Left lung (tissue), 10 donors: ENCODE results near the gene BHLHE40. TPM values are rescaled to one million over a fixed set of nuclear protein-coding genes. Genes with fewer than 3 reads are reported as not detected.

Experiments
- ATAC-seq: fragments of 200-7000 bp; cut with Tn5 transposase; one replicate; pipeline ENCODE4 v1.9.1; 2020; ENCODE audit warnings: moderate library complexity
- DNase-seq, 4 donors: peaks; one replicate each; pipeline ENCODE4 v3.0.0-alpha.2; 2013 to 2020
- H3K27ac ChIP-seq, 2 donors: fragments of 200-600 bp; sonication (generic) in 1 of 2; one replicate each; pipeline versions ENCODE4 v1.5.0 to v1.8.0; 2020 to 2021
- H3K27me3 ChIP-seq, 2 donors: fragments of 200-600 bp; sonication (generic) in 1 of 2; one replicate each; pipeline versions ENCODE4 v1.5.0 to v1.8.0; 2020 to 2021
- H3K36me3 ChIP-seq, 2 donors: fragments of 200-600 bp; sonication (generic) in 1 of 2; one replicate each; pipeline versions ENCODE4 v1.5.0 to v1.8.0; 2020 to 2021
- H3K4me1 ChIP-seq, 2 donors: fragments of 200-600 bp; one replicate each; pipeline ENCODE4 v1.8.0; 2021
- H3K4me3 ChIP-seq, 2 donors: fragments of 200-600 bp; sonication (generic) in 1 of 2; one replicate each; pipeline versions ENCODE4 v1.5.0 to v1.8.0; 2020 to 2021; ENCODE audit warnings: mild to moderate bottlenecking in 1 of 2
- H3K9me3 ChIP-seq, 2 donors: fragments of 200-600 bp; sonication (generic) in 1 of 2; one replicate each; pipeline versions ENCODE4 v1.5.0 to v1.8.0; 2020 to 2021
- CTCF ChIP-seq, 2 donors: fragments of 200-600 bp; sonication (generic) in 1 of 2; IDR thresholded peaks; one replicate each; pipeline versions ENCODE4 v1.5.0 to v1.8.0; 2021; ENCODE audit warnings: antibody characterized with exemption in 2 of 2
- intact Hi-C, 2 donors: fragments of 100-400 bp; cut with DNase I; formaldehyde crosslinking; loops; one replicate each; pipeline versions ENCODE4 v1.11.2 to v1.14.2; 2022
- polyA plus RNA-seq, 6 donors: library from polyadenylated mRNA; unstranded; fragments of 120-200 nt; gene quantifications; one replicate each; pipeline ENCODE4 v1.2.1, GENCODE V29; 2013; ENCODE audit not compliant: insufficient read length in 6 of 6
- total RNA-seq, 2 donors: library from RNA; stranded (reverse); fragmentation: NEBNext Ultra II Directional; extraction: Animal tissue kit (Norgen Biotek cat#: 25700); gene quantifications; one replicate each; pipeline ENCODE4 v1.2.1, GENCODE V29; 2021
- donor health status: DM: no; HTN: yes; CAD: no.
- donor health status: DM: no; HTN: no; CAD: no.

BHLHE40 gene
- total and polyA plus RNA-seq, 8 donors, result 17.9 to 97.5 (median 27.3) TPM

- Histone ChIP-seq H3K36me3 (no peaks in the 10 kb centered on the region), H3K4me3 (no peak overlapping the region), H3K27me3 (no peaks in the 10 kb centered on the region), H3K27ac (no peak overlapping the region), H3K9me3 (no peaks in the 10 kb centered on the region), H3K4me1 (peaks cover 0 to 14% of the 10 kb centered on the region in 2 donors)
- ATAC-seq (no peak), DNase-seq (no peak)
- intact Hi-C loops, result no loop called here
- TF ChIP-seq CTCF (IDR thresholded peaks at IDR 0.05), result no peak
These were observed 53.6 kb downstream of the BHLHE40 start for GRCh38 chr3:5032844-5033243.

Other genes with a start within 250 kb of the BHLHE40 start
- gene ARL8B, start 142.9 kb downstream of the BHLHE40 start, total RNA-seq, result 10 to 100 TPM; 81.0 to 93.9 TPM
- 10 to 100 TPM; 60.3 to 72.0 (median 67.6) TPM for gene ARL8B, start 142.9 kb downstream of the BHLHE40 start, polyA plus RNA-seq
- 100 to 1,000 TPM; 103 to 104 TPM for gene EDEM1, start 208.3 kb downstream of the BHLHE40 start, total RNA-seq
- gene EDEM1, start 208.3 kb downstream of the BHLHE40 start, polyA plus RNA-seq, result 10 to 100 TPM; 24.1 to 30.6 (median 25.7) TPM